Kidney epithelial cell (primary cell): ENCODE results near the gene CRELD2. TPM values are rescaled to one million over a fixed set of nuclear protein-coding genes. Genes with fewer than 3 reads are reported as not detected.

Source experiments
- DNase-seq: peaks from one replicate; pipeline ENCODE4 v3.0.0-alpha.2; 2010; ENCODE audit warnings: low read depth
- H3K27me3 ChIP-seq: 2 replicates; pipeline ENCODE4 v1.6.0; 2011; ENCODE audit warnings: low read length; ENCODE audit not compliant: control insufficient read depth, insufficient read depth
- H3K36me3 ChIP-seq: 2 replicates; pipeline ENCODE4 v1.5.1; 2011; ENCODE audit warnings: low read length; ENCODE audit not compliant: control insufficient read depth, insufficient read depth
- H3K4me3 ChIP-seq: 2 replicates; pipeline ENCODE4 v1.5.1; 2011; ENCODE audit warnings: low read depth, mild to moderate bottlenecking, control low read depth, low read length
- total RNA-seq: library from RNA; depleted of rRNA; stranded (reverse); fragments of >200 nt; gene quantifications from 2 replicates; pipeline ENCODE4 v1.2.3, GENCODE V29; 2015
- TF ChIP-seq, protein P1 (sequence below): IDR thresholded peaks from 2 replicates; pipeline ENCODE4 v1.5.1; 2011; ENCODE audit warnings: mild to moderate bottlenecking, moderate library complexity, low read length, control low read depth, inconsistent platforms; ENCODE audit not compliant: insufficient read depth, poor library complexity, severe bottlenecking

CRELD2 gene
- total RNA-seq, 1 donor from 2014 or later = 68.2 TPM

DNA sequence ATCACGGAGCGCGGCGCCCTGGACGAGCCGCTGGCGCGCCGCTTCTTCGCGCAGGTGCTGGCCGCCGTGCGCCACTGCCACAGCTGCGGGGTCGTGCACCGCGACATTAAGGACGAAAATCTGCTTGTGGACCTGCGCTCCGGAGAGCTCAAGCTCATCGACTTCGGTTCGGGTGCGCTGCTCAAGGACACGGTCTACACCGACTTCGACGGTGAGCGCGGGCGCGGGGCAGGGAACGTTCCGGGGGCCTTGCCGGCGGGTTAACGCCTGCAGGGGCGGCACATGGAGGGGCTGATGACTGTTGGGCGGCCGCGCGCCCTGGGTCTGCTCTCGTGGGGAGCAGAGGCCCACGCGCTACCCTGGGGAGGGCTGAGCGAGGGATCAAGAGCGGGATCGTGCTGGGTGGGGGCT is 43.2 kb downstream of the CRELD2 start:
- TF ChIP-seq, protein P1, sequence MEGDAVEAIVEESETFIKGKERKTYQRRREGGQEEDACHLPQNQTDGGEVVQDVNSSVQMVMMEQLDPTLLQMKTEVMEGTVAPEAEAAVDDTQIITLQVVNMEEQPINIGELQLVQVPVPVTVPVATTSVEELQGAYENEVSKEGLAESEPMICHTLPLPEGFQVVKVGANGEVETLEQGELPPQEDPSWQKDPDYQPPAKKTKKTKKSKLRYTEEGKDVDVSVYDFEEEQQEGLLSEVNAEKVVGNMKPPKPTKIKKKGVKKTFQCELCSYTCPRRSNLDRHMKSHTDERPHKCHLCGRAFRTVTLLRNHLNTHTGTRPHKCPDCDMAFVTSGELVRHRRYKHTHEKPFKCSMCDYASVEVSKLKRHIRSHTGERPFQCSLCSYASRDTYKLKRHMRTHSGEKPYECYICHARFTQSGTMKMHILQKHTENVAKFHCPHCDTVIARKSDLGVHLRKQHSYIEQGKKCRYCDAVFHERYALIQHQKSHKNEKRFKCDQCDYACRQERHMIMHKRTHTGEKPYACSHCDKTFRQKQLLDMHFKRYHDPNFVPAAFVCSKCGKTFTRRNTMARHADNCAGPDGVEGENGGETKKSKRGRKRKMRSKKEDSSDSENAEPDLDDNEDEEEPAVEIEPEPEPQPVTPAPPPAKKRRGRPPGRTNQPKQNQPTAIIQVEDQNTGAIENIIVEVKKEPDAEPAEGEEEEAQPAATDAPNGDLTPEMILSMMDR = no peak
- H3K27me3 ChIP-seq = no peaks in the 10 kb centered on the region
- H3K4me3 ChIP-seq = peak overlapping the region; percentile 80
- H3K36me3 ChIP-seq = peaks cover 6% of the 10 kb centered on the region
- DNase-seq = no peak

DNA sequence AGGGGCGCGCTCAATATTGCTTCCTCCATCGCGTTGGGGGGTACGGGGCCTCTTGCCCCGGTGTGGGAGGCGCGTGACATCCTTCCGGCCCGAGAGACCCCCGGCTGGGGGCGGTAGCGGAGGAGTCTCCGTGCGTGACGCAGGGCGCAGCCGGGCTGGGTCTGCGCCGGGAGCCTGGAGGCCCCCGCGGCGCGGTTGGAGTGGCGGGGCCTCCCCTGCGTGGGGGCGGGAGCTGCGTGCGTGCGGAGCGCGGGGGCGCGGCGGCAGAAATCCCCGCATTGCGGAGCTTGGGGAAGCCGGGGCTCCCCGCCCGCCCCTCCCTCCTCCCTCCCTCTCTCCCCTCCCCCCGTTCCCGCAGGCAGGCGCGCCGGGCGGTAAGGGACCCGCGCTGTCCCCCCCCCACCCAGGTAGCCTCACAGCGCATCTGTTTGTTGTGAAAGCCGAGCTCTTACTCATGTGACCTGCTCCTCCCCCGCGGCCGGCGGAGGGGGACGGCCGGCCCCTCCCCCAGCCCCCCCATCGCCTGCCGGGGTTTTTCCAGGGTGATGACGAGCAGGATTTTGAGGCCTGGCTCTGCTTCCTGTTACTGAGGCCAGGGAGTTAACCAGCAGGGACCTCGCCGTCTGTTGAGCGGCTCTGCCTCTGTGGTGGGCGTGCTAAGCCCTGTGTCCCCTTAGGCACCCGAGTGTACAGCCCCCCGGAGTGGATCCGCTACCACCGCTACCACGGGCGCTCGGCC is 43.7 kb downstream of the CRELD2 start:
- H3K36me3 ChIP-seq = peaks cover 6% of the 10 kb centered on the region
- no peaks in the 10 kb centered on the region for H3K27me3 ChIP-seq
- DNase-seq = peak; percentile 59
- peak overlapping the region; percentile 80 for H3K4me3 ChIP-seq
- TF ChIP-seq, protein P1 = no peak

DNA sequence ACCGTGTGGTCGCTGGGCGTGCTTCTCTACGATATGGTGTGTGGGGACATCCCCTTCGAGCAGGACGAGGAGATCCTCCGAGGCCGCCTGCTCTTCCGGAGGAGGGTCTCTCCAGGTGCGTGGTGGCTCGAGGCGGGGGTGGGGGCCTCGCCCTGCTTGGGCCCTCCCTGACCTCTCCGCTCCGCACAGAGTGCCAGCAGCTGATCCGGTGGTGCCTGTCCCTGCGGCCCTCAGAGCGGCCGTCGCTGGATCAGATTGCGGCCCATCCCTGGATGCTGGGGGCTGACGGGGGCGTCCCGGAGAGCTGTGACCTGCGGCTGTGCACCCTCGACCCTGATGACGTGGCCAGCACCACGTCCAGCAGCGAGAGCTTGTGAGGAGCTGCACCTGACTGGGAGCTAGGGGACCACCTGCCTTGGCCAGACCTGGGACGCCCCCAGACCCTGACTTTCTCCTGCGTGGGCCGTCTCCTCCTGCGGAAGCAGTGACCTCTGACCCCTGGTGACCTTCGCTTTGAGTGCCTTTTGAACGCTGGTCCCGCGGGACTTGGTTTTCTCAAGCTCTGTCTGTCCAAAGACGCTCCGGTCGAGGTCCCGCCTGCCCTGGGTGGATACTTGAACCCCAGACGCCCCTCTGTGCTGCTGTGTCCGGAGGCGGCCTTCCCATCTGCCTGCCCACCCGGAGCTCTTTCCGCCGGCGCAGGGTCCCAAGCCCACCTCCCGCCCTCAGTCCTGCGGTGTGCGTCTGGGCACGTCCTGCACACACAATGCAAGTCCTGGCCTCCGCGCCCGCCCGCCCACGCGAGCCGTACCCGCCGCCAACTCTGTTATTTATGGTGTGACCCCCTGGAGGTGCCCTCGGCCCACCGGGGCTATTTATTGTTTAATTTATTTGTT is 44.6 kb downstream of the CRELD2 start:
- H3K27me3 ChIP-seq = no peaks in the 10 kb centered on the region
- DNase-seq = no peak
- TF ChIP-seq, protein P1 = no peak
- peak overlapping the region; percentile 80 for H3K4me3 ChIP-seq
- H3K36me3 ChIP-seq = peaks cover 6% of the 10 kb centered on the region

GRCh38 chr22:49963647-49964026 is 45.2 kb downstream of the CRELD2 start:
- Histone ChIP-seq H3K36me3 (peaks cover 6% of the 10 kb centered on the region), H3K4me3 (no peak overlapping the region), H3K27me3 (no peaks in the 10 kb centered on the region)
- TF ChIP-seq, protein P1 = no peak
- DNase-seq = no peak

DNA sequence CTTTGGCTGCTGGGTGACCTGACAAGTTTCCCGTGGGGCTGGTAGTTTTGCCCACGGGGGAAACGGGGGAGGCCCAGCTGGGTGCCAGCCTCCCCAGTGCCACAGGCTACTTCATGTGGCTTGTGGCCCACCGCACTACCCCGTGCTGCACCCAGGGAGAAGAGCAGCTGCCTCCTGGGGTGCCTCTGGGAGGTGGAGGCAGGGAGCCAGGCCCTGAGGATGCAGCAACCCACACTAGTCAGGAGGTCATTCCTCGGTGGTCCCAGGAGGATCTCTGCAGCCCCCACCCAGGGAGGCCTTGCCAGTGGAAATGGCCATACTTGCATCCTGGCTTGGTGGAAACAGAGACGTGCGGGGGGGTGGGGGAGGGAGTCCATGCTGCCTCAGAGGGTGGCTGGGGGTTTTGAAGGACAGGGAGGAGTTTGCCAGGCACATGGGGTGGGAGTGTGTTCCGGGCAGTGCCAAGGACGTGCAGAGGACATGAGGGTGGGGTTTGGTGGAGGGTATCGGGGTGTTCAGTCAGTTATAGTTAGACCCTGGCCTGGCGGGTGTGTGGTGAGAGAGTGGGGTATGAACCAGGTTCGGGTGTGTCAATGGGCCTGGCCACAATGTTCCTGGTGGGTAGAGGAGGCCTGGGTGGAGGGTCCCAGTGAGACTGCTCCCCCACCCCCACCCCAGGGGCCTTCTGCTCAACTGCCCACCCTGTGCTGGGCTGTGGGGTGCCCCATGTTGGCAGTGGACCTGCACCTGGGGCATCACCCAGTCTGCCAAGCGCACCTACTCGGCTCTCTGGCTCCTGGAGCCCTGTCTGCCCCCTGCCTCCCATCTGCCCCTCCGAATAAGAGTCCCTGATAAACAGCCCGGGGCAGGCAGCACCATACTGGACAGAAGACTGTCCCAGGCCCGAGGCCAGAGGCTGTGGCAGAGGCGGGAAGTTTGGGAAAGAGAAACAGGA is 46.0 kb downstream of the CRELD2 start:
- no peaks in the 10 kb centered on the region for H3K27me3 ChIP-seq
- H3K36me3 ChIP-seq = peaks cover 6% of the 10 kb centered on the region
- no peak for DNase-seq
- H3K4me3 ChIP-seq = no peak overlapping the region
- TF ChIP-seq, protein P1 = no peak
